ES-I3 (cell line): ENCODE measurements around the gene ZNRF3.
"Not testable (repeated sequence)": the region's sequence is repeated elsewhere in the genome, so short reads cannot be mapped to it uniquely, and the experiment has no call there.

Source experiments
- H3K36me3 ChIP-seq: 2 replicates; pipeline ENCODE4 v1.6.1; 2013; ENCODE audit warnings: mild to moderate bottlenecking, low read length, control low read depth, moderate library complexity; ENCODE audit not compliant: insufficient read depth
- H3K4me1 ChIP-seq: 2 replicates; pipeline ENCODE4 v1.6.1; 2013; ENCODE audit warnings: mild to moderate bottlenecking, control low read depth, low read length; ENCODE audit not compliant: insufficient read depth
- H3K9ac ChIP-seq: 2 replicates; pipeline ENCODE4 v1.6.1; 2013; ENCODE audit warnings: low read depth, mild to moderate bottlenecking, low read length, moderate library complexity
- H3K9me3 ChIP-seq: 2 replicates; pipeline ENCODE4 v1.6.1; 2013; ENCODE audit warnings: mild to moderate bottlenecking, low read length, moderate library complexity; ENCODE audit not compliant: control insufficient read depth, insufficient read depth

The ZNRF3 gene

GRCh38 chr22:28939394-28939793 is 56.0 kb downstream of the ZNRF3 start:
- H3K9ac ChIP-seq = no peak overlapping the region
- H3K9me3 ChIP-seq = no peaks in the 10 kb centered on the region
- H3K4me1 ChIP-seq = peaks cover 36% of the 10 kb centered on the region

GRCh38 chr22:28939932-28940331 is 56.6 kb downstream of the ZNRF3 start:
- Histone ChIP-seq H3K9ac (no peak overlapping the region), H3K4me1 (peaks cover 36% of the 10 kb centered on the region), H3K36me3 (peaks cover 4% of the 10 kb centered on the region; the same call in 1 of the 2 replicates), H3K9me3 (no peaks in the 10 kb centered on the region)

More at GRCh38 chr22:28939394-28939793, 56.0 kb downstream of the ZNRF3 start:
- H3K36me3 ChIP-seq = peaks cover 4% of the 10 kb centered on the region; the same call in 1 of the 2 replicates

GRCh38 chr22:28940441-28940840 is 57.1 kb downstream of the ZNRF3 start:
- Histone ChIP-seq H3K36me3 (peaks cover 4% of the 10 kb centered on the region; the same call in 1 of the 2 replicates), H3K9ac (no peak overlapping the region), H3K9me3 (no peaks in the 10 kb centered on the region), H3K4me1 (peaks cover 36% of the 10 kb centered on the region)

- Histone ChIP-seq H3K9ac (no peak overlapping the region), H3K9me3 (peaks cover 9% of the 10 kb centered on the region; the same call in 1 of the 2 replicates), H3K4me1 (peaks cover 36% of the 10 kb centered on the region), H3K36me3 (peaks cover 9% of the 10 kb centered on the region)
These were observed 59.0 kb downstream of the ZNRF3 start for GRCh38 chr22:28942333-28942732.

GRCh38 chr22:28942801-28943500 is 59.6 kb downstream of the ZNRF3 start:
- Histone ChIP-seq H3K36me3 (peaks cover 9% of the 10 kb centered on the region), H3K9ac (no peak overlapping the region), H3K4me1 (peaks cover 36% of the 10 kb centered on the region), H3K9me3 (peaks cover 9% of the 10 kb centered on the region; the same call in 1 of the 2 replicates)

- Histone ChIP-seq H3K9ac (no peak overlapping the region), H3K9me3 (peaks cover 9% of the 10 kb centered on the region; the same call in 1 of the 2 replicates), H3K4me1 (peaks cover 36% of the 10 kb centered on the region), H3K36me3 (peaks cover 9% of the 10 kb centered on the region)
These were observed 60.1 kb downstream of the ZNRF3 start for GRCh38 chr22:28943501-28943879.

- Histone ChIP-seq H3K9ac (no peak overlapping the region), H3K9me3 (peaks cover 9% of the 10 kb centered on the region; the same call in 1 of the 2 replicates), H3K4me1 (peaks cover 38% of the 10 kb centered on the region), H3K36me3 (peaks cover 5% of the 10 kb centered on the region)
These were observed 63.8 kb downstream of the ZNRF3 start for GRCh38 chr22:28947125-28947524.

- Histone ChIP-seq H3K4me1 (peaks cover 37% of the 10 kb centered on the region), H3K9ac (no peak overlapping the region), H3K36me3 (peaks cover 4% of the 10 kb centered on the region; the same call in 1 of the 2 replicates), H3K9me3 (peaks cover 9% of the 10 kb centered on the region; the same call in 1 of the 2 replicates)
These were observed 65.1 kb downstream of the ZNRF3 start for GRCh38 chr22:28948424-28948823.

- not testable (repeated sequence) for H3K36me3 ChIP-seq, H3K9ac ChIP-seq, H3K9me3 ChIP-seq
- peaks cover 36% of the 10 kb centered on the region for H3K4me1 ChIP-seq
These were observed 65.6 kb downstream of the ZNRF3 start for GRCh38 chr22:28948860-28949551.

- Histone ChIP-seq H3K9ac (no peak overlapping the region), H3K36me3 (peaks cover 4% of the 10 kb centered on the region; the same call in 1 of the 2 replicates), H3K4me1 (peaks cover 36% of the 10 kb centered on the region), H3K9me3 (peaks cover 9% of the 10 kb centered on the region; the same call in 1 of the 2 replicates)
These were observed 66.4 kb downstream of the ZNRF3 start for GRCh38 chr22:28949788-28950187.

- H3K4me1 ChIP-seq = peaks cover 38% of the 10 kb centered on the region
- peaks cover 4% of the 10 kb centered on the region; the same call in 1 of the 2 replicates for H3K36me3 ChIP-seq
- peaks cover 9% of the 10 kb centered on the region; the same call in 1 of the 2 replicates for H3K9me3 ChIP-seq
- H3K9ac ChIP-seq = no peak overlapping the region
These were observed 67.4 kb downstream of the ZNRF3 start for GRCh38 chr22:28950617-28951411.

- Histone ChIP-seq H3K9me3 (0 out of 2 replicates have a peak, but pooled peaks cover 3% of the 10 kb centered on the region), H3K9ac (no peak overlapping the region), H3K36me3 (peaks cover 2% of the 10 kb centered on the region; the same call in 1 of the 2 replicates), H3K4me1 (peaks cover 43% of the 10 kb centered on the region)
These were observed 68.2 kb downstream of the ZNRF3 start for GRCh38 chr22:28951530-28951929.

GRCh38 chr22:28951969-28952521 is 68.7 kb downstream of the ZNRF3 start:
- no peak overlapping the region for H3K9ac ChIP-seq
- no peaks in the 10 kb centered on the region for H3K9me3 ChIP-seq
- H3K4me1 ChIP-seq = peaks cover 43% of the 10 kb centered on the region
- H3K36me3 ChIP-seq = no peaks in the 10 kb centered on the region

GRCh38 chr22:28952857-28953256 is 69.5 kb downstream of the ZNRF3 start:
- Histone ChIP-seq H3K9ac (no peak overlapping the region), H3K9me3 (no peaks in the 10 kb centered on the region), H3K36me3 (no peaks in the 10 kb centered on the region), H3K4me1 (peaks cover 43% of the 10 kb centered on the region)
